ENCODE data around the gene SAT1.

Gene SAT1

GRCh38 chrX:23810279-23810678, 27.3 kb downstream of the SAT1 start:
- no peak for DNase-seq (ENCODE audit: low read depth)

DNA sequence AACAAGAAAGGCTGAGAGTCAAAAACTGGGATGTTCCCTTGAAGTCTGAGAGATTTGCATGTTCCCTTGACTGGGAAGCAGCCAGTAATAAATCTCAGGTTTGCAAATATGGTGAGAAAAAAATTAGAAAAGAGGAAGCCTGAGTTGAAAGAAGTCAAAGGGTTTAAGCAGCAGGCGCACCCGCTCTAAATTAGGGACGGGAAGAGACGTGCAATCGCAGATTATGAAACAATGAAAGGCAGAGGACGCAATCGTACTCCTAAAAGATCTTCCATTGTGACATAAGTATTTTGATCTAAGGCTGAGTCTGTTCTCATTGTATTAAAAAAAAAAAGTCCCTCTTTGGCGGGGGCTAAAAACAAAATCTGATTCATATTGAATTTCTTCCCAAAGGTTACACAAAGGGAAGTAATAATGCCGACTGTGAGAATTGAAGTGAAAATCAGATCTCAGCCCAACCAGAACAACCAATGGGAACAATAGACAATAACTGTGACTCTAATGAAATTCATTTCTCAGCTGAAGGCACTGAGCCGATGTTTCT, 28.2 kb downstream of the SAT1 start:
- no peak for DNase-seq (ENCODE audit: low read depth)

DNA sequence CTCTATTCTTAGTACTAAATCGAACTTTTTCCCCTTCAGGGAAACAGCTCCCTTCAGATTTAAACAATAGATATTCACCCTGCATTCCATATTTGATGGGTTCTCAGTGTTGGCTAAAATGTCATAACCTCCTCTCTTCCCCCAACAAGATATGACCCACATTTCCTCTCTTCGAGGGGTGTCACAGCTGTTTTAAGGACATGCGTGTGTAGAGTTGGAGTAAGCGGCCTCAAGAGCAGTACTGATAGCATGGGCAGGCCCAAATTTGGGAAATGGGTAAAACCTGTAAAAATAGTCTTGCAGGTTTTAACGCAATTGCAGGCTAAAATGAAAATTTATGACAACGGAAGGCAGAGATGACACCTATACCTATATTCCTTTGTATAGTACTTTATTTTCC, 28.7 kb downstream of the SAT1 start:
- DNase-seq (ENCODE audit: low read depth) = no peak

DNA sequence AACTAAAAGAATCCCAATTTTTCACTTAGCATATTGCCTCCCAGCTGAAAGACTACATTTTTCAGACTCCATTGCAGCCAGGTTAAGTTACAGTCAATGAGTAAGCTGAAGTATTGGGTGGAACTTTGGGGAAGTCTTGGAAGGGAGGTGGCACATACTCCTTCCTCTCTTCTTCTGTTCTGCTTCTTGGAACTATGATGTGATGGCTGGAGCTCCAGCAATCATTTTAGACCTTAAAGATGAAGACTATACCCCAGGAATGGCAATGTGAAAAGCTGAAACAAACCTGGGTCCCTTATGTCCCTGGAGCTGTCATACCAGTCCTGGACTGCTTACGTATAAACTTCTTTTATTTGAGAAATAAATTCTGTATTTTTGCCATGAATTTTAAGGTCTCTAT, 30.8 kb downstream of the SAT1 start:
- no peak for DNase-seq (ENCODE audit: low read depth)

DNA sequence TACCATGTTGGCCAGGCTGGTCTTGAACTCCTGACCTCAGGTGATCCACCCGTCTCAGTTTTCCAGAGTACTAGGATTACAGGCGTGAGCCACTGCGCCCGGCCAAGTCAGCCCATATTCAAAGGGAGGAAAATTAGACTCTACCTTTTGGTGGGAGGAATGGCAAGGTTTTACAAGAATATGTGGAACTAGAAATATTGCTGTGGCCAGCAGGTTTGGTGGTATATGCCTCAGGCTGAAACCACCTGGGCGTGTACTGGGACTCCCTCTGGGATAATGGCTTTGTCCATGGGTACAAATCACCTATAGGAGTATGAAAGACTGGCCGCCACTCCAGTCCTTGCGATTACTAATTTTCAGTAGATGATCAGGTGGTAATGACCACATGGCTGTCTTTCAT, 32.4 kb downstream of the SAT1 start:
- no peak for DNase-seq (ENCODE audit: low read depth)

GRCh38 chrX:23816179-23816578, 33.2 kb downstream of the SAT1 start:
- DNase-seq (ENCODE audit: low read depth) = no peak

- DNase-seq (ENCODE audit: low read depth) = no peak
Observed at GRCh38 chrX:23817979-23818336, 35.0 kb downstream of the SAT1 start.

DNA sequence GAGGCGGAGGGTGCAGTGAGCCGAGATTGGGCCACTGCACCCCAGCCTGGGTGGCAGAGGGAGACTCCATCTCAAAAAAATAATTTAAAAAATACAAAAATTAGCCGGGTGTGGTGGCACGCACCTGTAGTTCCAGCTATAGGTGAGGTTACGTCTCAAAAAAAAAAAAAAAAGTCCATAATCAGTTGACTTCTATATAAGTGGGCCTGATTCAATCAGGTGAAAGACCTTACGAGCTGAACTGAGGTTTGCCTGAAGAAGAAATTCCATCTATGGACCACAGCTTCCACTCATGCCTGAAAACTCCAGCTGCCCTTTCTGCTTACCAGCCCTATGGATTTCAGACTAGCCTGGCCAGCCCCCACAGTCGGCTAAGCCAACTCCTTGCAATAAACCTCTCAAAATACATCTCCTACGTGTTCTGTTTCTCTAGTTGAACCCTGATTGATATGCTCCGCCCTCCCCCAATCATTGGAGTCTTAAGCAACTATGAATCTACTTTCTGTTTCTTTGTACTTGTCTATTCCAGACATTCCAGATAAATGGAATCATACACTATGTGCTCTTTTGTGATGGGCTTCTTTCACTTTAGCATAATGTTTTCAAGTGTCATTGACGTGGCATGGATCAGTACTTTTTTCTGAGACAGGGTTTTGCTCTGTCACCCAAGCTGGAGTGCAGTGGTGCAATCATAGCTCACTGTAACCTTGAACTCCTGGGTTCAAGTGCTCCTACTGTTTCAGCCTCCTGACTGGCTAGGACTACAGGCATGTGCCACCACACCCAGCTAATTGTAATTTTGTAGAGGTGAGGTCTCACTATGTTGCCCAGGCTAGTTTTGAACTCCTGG, 36.6 kb downstream of the SAT1 start:
- DNase-seq (ENCODE audit: low read depth) = no peak

- DNase-seq (ENCODE audit: low read depth) = no peak
Observed at GRCh38 chrX:23820235-23820782, 37.3 kb downstream of the SAT1 start.

DNA sequence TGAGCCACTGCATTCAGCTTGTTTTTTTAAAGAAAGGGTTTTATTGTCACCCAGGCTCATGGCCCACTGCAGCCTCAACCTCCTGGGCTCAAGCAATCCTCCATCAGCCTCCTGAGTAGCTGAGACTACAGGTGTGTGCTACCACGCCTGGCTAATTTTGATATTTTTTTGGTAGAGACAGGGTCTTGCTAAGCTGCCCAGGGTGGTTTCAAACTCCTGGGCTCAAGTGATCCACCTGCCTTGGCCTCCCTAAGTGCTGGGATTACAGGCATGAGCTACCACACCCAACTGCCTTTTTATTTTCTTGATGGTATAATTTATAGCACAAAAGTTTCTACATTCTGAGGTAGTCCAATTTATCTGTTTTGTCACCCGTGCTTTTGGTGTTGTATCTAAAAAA, 38.9 kb downstream of the SAT1 start:
- no peak for DNase-seq (ENCODE audit: low read depth)

DNA sequence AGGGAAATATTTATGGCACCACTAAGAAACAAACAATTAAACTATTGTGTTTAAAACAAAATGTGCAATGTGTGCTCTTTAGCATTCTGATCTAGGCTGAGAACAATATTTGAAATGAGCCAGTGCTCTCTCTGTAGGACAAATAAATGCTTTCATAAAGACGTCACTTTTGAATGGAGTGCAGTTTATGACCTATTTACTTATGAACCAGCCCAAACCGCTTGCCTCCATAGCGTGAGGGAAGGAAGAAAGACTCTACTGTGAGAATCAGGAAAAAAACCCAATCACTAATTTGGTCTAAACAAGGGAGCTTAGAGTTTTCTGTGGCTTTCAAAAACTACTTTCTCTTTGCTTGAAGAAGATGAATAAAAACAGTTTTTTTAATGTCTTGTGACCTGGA, 39.4 kb downstream of the SAT1 start:
- DNase-seq (ENCODE audit: low read depth) = no peak

GRCh38 chrX:23822841-23823240, 39.9 kb downstream of the SAT1 start:
- no peak for DNase-seq (ENCODE audit: low read depth)

DNA sequence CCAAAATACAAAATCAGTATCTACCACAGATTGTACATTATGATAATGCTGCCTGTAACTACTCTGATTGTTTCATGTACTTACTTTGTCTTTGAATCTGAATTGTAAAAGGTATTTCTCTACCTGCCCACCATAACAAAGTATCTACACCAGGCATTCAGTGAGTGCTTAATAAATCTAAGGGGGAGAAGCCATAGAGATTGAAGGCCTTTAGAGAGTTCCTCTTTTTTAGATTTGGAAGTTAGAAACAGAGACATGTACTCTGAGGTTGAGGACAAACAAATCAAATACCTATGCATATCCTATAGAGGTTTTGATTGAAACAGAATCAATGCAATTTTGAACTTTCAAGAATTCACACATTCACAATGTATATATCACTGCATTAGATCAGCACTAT, 42.7 kb downstream of the SAT1 start:
- DNase-seq (ENCODE audit: low read depth) = no peak

DNA sequence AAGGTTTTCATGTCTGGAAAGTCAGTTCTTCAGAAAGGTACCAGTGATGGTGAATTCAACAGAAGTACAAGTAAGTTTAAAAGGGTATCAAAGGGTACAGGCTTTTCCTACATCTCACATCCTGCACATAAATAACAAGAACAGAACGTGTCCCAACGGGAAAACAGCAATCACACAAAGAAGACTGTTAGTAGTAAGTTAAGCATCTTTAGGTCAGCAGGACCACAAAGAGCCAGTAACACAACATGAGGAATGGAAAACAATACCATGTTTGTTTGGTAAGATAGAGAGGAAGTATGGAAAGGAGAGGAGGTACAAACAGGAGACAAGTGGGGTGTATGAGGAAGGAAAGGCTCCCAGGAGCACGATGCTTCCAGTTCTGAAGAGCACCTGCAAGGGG, 43.2 kb downstream of the SAT1 start:
- no peak for DNase-seq (ENCODE audit: low read depth)

DNA sequence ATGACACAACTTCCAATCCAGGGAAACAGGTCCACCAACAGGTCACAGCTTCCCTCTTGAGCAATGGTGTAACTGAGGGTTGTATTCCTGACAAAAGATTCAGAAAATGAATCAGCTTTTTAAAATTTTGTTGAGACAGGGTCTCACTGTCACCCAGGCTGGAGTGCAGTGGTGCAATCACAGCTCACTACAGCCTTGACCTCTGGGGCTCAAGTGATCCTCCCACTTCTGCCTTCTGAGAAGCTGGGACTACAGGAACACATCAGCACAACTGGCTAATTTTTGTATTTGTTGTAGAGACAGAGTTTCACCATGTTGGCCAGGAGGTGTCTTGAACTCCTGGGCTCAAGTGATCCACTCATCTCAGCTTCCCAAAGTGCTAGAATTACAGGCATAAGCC, 43.7 kb downstream of the SAT1 start:
- DNase-seq (ENCODE audit: low read depth) = no peak

DNA sequence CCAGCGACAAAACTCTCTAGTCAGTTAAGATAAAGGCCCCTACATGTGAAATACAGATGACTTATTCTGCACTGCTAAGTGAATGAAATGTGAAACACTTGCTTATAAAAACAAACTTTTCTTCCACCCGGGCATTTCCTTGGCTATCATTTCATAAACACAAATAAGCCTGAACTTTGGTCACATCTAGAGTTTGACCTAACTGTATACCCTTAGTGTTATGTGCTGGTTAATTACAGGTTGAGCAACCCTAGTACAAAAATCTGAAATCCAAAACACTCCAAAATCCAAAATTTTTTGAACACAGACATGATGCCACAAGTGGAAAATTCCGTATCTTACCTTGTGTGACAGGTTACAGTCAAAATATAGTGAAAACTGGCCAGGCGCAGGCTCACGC, 45.9 kb downstream of the SAT1 start:
- no peak for DNase-seq (ENCODE audit: low read depth)

DNA sequence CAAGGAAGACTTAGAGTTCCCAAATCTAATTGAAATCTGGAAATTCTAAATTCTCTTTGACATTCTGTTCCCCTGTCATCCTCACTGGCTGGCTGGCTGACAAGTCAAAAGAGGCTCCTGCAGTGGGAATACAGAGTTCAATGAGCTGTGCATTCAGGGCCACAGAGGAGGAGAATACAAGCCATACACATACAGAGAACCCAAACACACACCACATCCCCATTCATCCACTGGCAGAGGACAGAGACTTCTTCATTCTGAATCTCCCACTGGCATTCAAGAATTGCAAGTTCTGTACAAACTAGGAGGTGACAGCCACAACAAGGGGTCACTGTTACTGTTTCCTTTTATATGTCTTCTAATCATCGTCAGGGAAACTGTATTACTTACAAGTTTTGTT, 49.7 kb downstream of the SAT1 start:
- no peak for DNase-seq (ENCODE audit: low read depth)
